B cell (primary cell): ENCODE data around the gene CACNA1A. TPM values are rescaled to one million over a fixed set of nuclear protein-coding genes. Genes with fewer than 3 reads are reported as not detected.

Source experiments
- ATAC-seq: fragments of 200-7000 bp; cut with Tn5 transposase; one replicate; pipeline ENCODE4 v1.10.0; 2021; ENCODE audit warnings: low read depth, mild to moderate bottlenecking, moderate number of reproducible peaks, moderate library complexity
- CTCF ChIA-PET: fragments of 350-600 bp; sonication (Branson Sonifier 250); formaldehyde crosslinking; loops from one replicate; lab custom pipeline; 2021; ENCODE audit warnings: antibody characterized with exemption, inconsistent platforms; lab: Charles Lee
- POLR2A ChIA-PET: fragments of 350-600 bp; sonication (Branson Sonifier 250); formaldehyde crosslinking; loops from one replicate; lab custom pipeline; 2021; ENCODE audit warnings: antibody characterized with exemption; lab: Charles Lee
- DNase-seq: peaks from one replicate; pipeline ENCODE4 v3.0.0; 2013
- H2AFZ ChIP-seq: 2 replicates; pipeline ENCODE4 v1.6.1; 2012; ENCODE audit warnings: mild to moderate bottlenecking, low read depth, low read length; ENCODE audit not compliant: insufficient read depth, poor library complexity, severe bottlenecking
- H3K27ac ChIP-seq, 2 donors: 1 replicate in 1 of 2; 2 replicates in 1 of 2; pipeline ENCODE4 v1.5.1; 2012 to 2013; ENCODE audit warnings: low read length in 2 of 2, mild to moderate bottlenecking in 2 of 2, moderate library complexity in 1 of 2
- H3K27me3 ChIP-seq, 4 experiments: fragments of 200-600 bp in 1 of 4; sonication (generic) in 1 of 4; replicated peaks in 1 of 4; 1 replicate in 2 of 4; 2 replicates in 2 of 4; pipeline versions ENCODE4 v1.6.1 to v1.7.0; 2013 to 2016; ENCODE audit warnings: low read length in 3 of 4, mild to moderate bottlenecking in 2 of 4, mixed read lengths in 1 of 4, moderate library complexity in 1 of 4; ENCODE audit not compliant: insufficient read depth in 4 of 4, control insufficient read depth in 3 of 4; ENCODE audit errors: control extremely low read depth in 1 of 4
- H3K36me3 ChIP-seq, 2 experiments: replicated peaks in 1 of 2; 1 replicate in 1 of 2; 2 replicates in 1 of 2; pipeline versions ENCODE4 v1.6.1 to v1.7.1; 2013; ENCODE audit warnings: low read length in 1 of 2; ENCODE audit not compliant: insufficient read depth in 2 of 2, control insufficient read depth in 1 of 2; ENCODE audit errors: control extremely low read depth in 1 of 2, extremely low read depth in 1 of 2
- H3K4me1 ChIP-seq, 2 donors: fragments of 200-600 bp in 1 of 2; sonication (generic) in 1 of 2; 1 replicate in 1 of 2; 2 replicates in 1 of 2; pipeline versions ENCODE4 v1.5.1 to v1.6.1; 2013 to 2017; ENCODE audit warnings: low read length in 2 of 2; ENCODE audit not compliant: control insufficient read depth in 2 of 2, insufficient read depth in 2 of 2
- H3K4me2 ChIP-seq: replicated peaks from 2 replicates; pipeline ENCODE3; 2012; ENCODE audit warnings: mild to moderate bottlenecking, low read depth, low read length; ENCODE audit not compliant: poor library complexity, severe bottlenecking
- H3K4me3 ChIP-seq, 5 experiments: fragments of 200-600 bp in 1 of 5; sonication (generic) in 1 of 5; 1 replicate in 3 of 5; 2 replicates in 2 of 5; pipeline versions ENCODE4 v1.5.1 to v1.7.0; 2011 to 2016; ENCODE audit warnings: low read length in 4 of 5, mild to moderate bottlenecking in 4 of 5, low read depth in 2 of 5, control low read depth in 1 of 5, moderate library complexity in 1 of 5; ENCODE audit not compliant: insufficient read depth in 1 of 5; ENCODE audit errors: control extremely low read depth in 1 of 5, extremely low read depth in 1 of 5
- H3K79me2 ChIP-seq: fragments of 200-600 bp; sonication (generic); one replicate; pipeline ENCODE4 v1.6.0; 2016; ENCODE audit warnings: low read length; ENCODE audit not compliant: control insufficient read depth, insufficient read depth
- H3K9ac ChIP-seq: fragments of 200-600 bp; sonication (generic); 2 replicates; pipeline ENCODE4 v1.6.1; 2017; ENCODE audit warnings: mild to moderate bottlenecking, low read length, moderate library complexity
- H3K9me3 ChIP-seq, 3 donors: one replicate each; pipeline versions ENCODE4 v1.6.1 to v1.7.1; 2013; ENCODE audit warnings: low read length in 2 of 3; ENCODE audit not compliant: control insufficient read depth in 2 of 3, insufficient read depth in 1 of 3; ENCODE audit errors: control extremely low read depth in 1 of 3
- H4K20me1 ChIP-seq: 2 replicates; pipeline ENCODE4 v1.6.0; 2012; ENCODE audit warnings: mild to moderate bottlenecking, low read length; ENCODE audit not compliant: insufficient read depth, control insufficient read depth, poor library complexity, severe bottlenecking
- H3K27ac Mint-ChIP-seq: one replicate; pipeline ENCODE4 v1.8.0; 2021; ENCODE audit warnings: mixed read lengths
- H3K27me3 Mint-ChIP-seq: one replicate; pipeline ENCODE4 v1.8.0; 2021; ENCODE audit warnings: mixed read lengths
- H3K4me1 Mint-ChIP-seq: one replicate; pipeline ENCODE4 v1.8.0; 2021; ENCODE audit warnings: mixed read lengths
- H3K4me3 Mint-ChIP-seq: one replicate; pipeline ENCODE4 v1.8.0; 2021; ENCODE audit warnings: mixed read lengths
- H3K9me3 Mint-ChIP-seq: one replicate; pipeline ENCODE4 v1.8.0; 2022; ENCODE audit warnings: mixed read lengths; ENCODE audit not compliant: insufficient read depth
- CTCF ChIP-seq: fragments of 200-600 bp; IDR thresholded peaks from one replicate; pipeline ENCODE4 v1.8.0; 2022; ENCODE audit warnings: antibody characterized with exemption, mild to moderate bottlenecking
- EZH2 ChIP-seq: IDR thresholded peaks from 2 replicates; pipeline ENCODE4 v1.6.1; 2012; ENCODE audit warnings: borderline replicate concordance, low read depth, mild to moderate bottlenecking, moderate library complexity, low read length; ENCODE audit not compliant: insufficient read depth, poor library complexity, severe bottlenecking
- WGBS: methylation state at CpG from one replicate; pipeline ENCODE4 v1.1.5; 2013; ENCODE audit warnings: missing lambda C conversion rate; ENCODE audit not compliant: insufficient coverage; 5-methylcytosine and 5-hydroxymethylcytosine counted together
- intact Hi-C: fragments of 100-400 bp; cut with micrococcal nuclease; formaldehyde crosslinking; loops from one replicate; pipeline ENCODE4 v1.10.0; 2022
- polyA plus RNA-seq: library from polyadenylated mRNA; depleted of rRNA; stranded (reverse); fragments of >200 nt; gene quantifications from 2 replicates; pipeline ENCODE4 v1.2.3, GENCODE V29; 2012
- total RNA-seq, 2 donors: library from RNA; stranded (reverse); fragments of 120-200 nt in 1 of 2; gene quantifications; 1 replicate in 1 of 2; 2 replicates in 1 of 2; pipeline versions ENCODE4 v1.2.3 to v1.2.4, GENCODE V29; 2013 to 2022

The CACNA1A gene
- total and polyA plus RNA-seq, 2 donors (not counting 1 experiment from before 2014, with no cell fraction given): 1.2 to 1.3 TPM

DNA sequence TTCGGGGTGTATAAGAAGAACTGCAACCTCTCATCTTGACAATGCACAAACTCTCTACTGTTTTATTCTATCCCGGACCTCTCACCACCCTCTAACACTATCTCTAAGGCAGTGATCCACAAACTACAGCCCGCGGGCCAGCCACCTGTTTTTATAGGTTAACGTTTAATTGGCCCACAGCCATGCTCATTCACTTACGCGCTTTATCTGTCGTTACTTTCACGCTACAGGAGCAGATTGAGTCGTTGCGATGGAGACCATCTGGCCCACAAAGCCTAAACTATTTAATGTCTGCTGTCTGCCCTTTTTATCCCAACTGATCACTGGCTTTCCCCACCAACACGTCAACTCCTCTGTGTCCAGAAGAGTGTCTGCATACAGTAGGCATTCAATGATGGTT is 158.9 kb downstream of the CACNA1A start:
- POLR2A ChIA-PET: no interaction called here
- DNase-seq (no peak), ATAC-seq (no peak)
- Histone ChIP-seq H3K4me1 (no peaks in the 10 kb centered on the region), H3K9me3 (peaks cover 0 to 24% (median 16%) of the 10 kb centered on the region in 3 donors), H3K27ac (no peak overlapping the region), H4K20me1 (no peaks in the 10 kb centered on the region), H3K27me3 (peaks cover 0 to 1% (median 0%) of the 10 kb centered on the region in 4 experiments), H2AFZ (no peak overlapping the region), H3K79me2 (no peaks in the 10 kb centered on the region), H3K4me3 (no peak overlapping the region), H3K9ac (no peak overlapping the region), H3K4me2 (no peak overlapping the region), H3K36me3 (no peaks in the 10 kb centered on the region)
- Mint-ChIP-seq H3K4me1 (no peaks in the 10 kb centered on the region), H3K9me3 (peaks cover 4% of the 10 kb centered on the region), H3K4me3 (no peak overlapping the region), H3K27me3 (peaks cover 16% of the 10 kb centered on the region), H3K27ac (no peak overlapping the region)
- 92% methylated on average over 11 of the region's 12 CpGs for WGBS
- TF ChIP-seq EZH2: no peak
- TF ChIP-seq CTCF: no peak
- CTCF ChIA-PET: no interaction called here
- intact Hi-C loops: no loop called here

DNA sequence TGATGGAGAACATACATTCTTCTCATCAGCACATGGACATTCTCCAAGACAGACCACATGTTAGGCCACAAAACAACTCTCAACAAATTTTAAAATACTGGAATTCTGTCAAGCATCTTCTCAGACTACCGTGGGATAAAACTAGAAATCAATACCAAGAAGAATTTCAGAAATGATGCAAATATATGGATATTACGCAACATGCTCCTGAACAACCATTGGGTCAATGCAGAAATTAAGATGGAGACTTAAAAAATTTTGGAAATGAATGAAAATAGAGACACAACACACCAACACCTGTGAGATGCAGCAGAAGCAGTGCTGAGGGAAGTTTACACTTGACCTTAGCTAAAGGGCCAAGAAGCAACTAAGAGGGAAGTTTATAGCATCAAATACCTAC is 162.8 kb downstream of the CACNA1A start:
- WGBS: no CpG with 5 or more reads among the region's 2 CpGs
- intact Hi-C loops: no loop called here

More for the DNA sequence above, 162.8 kb downstream of the CACNA1A start:
- H3K4me2 ChIP-seq: no peak overlapping the region
- ATAC-seq: no peak
- H3K9me3 Mint-ChIP-seq: peaks cover 5% of the 10 kb centered on the region
- H3K9me3 ChIP-seq: peaks cover 0 to 9% (median 0%) of the 10 kb centered on the region in 3 donors
- H3K27me3 Mint-ChIP-seq: peaks cover 32% of the 10 kb centered on the region
- no peak for TF ChIP-seq EZH2
- TF ChIP-seq CTCF: no peak
- H3K4me3 Mint-ChIP-seq: no peak overlapping the region
- POLR2A ChIA-PET: no interaction called here
- no peak for DNase-seq
- H3K79me2 ChIP-seq: no peaks in the 10 kb centered on the region
- no peak overlapping the region for H3K27ac Mint-ChIP-seq
- CTCF ChIA-PET: interaction anchor here (0.6 kb wide), 1 partner anchor 444 kb away, joined by 3 read pairs; no protein-coding TSS in a partner anchor
- H3K9ac ChIP-seq: no peak overlapping the region
- no peak overlapping the region for H3K4me3 ChIP-seq
- no peak overlapping the region for H3K27ac ChIP-seq
- H3K27me3 ChIP-seq: peaks cover 0 to 3% (median 0%) of the 10 kb centered on the region in 4 experiments
- no peaks in the 10 kb centered on the region for H3K4me1 Mint-ChIP-seq
- no peaks in the 10 kb centered on the region for H3K36me3 ChIP-seq
- no peak overlapping the region for H2AFZ ChIP-seq
- no peaks in the 10 kb centered on the region for H4K20me1 ChIP-seq
- H3K4me1 ChIP-seq: no peaks in the 10 kb centered on the region
